H1 (cell line): Measurements from ENCODE around the gene COASY.

Experiments
- CBX8 ChIP-seq: fragments of 300-800, 300-1000 bp; sonication (generic); IDR thresholded peaks from 2 replicates; pipeline ENCODE4 v1.7.1; 2016; ENCODE audit warnings: low read depth, low read length, borderline replicate concordance
- CTCF ChIP-seq, 3 experiments: IDR thresholded peaks; 1 replicate in 2 of 3; 2 replicates in 1 of 3; pipeline versions ENCODE4 v1.5.1 to v1.6.1; 2011; ENCODE audit warnings: low read length in 3 of 3, mild to moderate bottlenecking in 3 of 3, inconsistent platforms in 2 of 3, low read depth in 1 of 3, moderate library complexity in 1 of 3; ENCODE audit not compliant: insufficient read depth in 1 of 3; ENCODE audit errors: control extremely low read depth in 1 of 3
- EGR1 ChIP-seq: IDR thresholded peaks from 2 replicates; pipeline ENCODE4 v1.6.1; 2011; ENCODE audit warnings: low read depth, low read length, borderline replicate concordance
- EP300 ChIP-seq, 2 experiments: IDR thresholded peaks; 1 replicate in 1 of 2; 2 replicates in 1 of 2; pipeline ENCODE4 v1.6.1; 2011 to 2012; ENCODE audit warnings: low read depth in 2 of 2, low read length in 2 of 2, mild to moderate bottlenecking in 2 of 2, borderline replicate concordance in 1 of 2, inconsistent platforms in 1 of 2, moderate library complexity in 1 of 2
- HDAC6 ChIP-seq: IDR thresholded peaks from one replicate; pipeline ENCODE4 v1.7.1; 2012; ENCODE audit warnings: low read depth, mild to moderate bottlenecking, inconsistent platforms, low read length, moderate library complexity
- JUN ChIP-seq: IDR thresholded peaks from 2 replicates; pipeline ENCODE4 v1.6.1; 2011; ENCODE audit warnings: low read depth, mild to moderate bottlenecking, improper control_type of control experiment, low read length
- KDM5A ChIP-seq: fragments of 200-600 bp; IDR thresholded peaks from 2 replicates; pipeline ENCODE4 v1.7.1; 2012; ENCODE audit warnings: mild to moderate bottlenecking, low read length, inconsistent platforms, mixed read lengths
- POLR2A ChIP-seq, 2 experiments: IDR thresholded peaks; 1 replicate in 1 of 2; 2 replicates in 1 of 2; pipeline ENCODE4 v1.6.1; 2011; ENCODE audit warnings: low read depth in 2 of 2, low read length in 2 of 2, mild to moderate bottlenecking in 2 of 2; ENCODE audit errors: control extremely low read depth in 1 of 2
- POLR2AphosphoS5 ChIP-seq: IDR thresholded peaks from 2 replicates; pipeline ENCODE4 v1.6.1; 2011; ENCODE audit warnings: low read depth, low read length
- RFX5 ChIP-seq: IDR thresholded peaks from 2 replicates; pipeline ENCODE4 v1.6.1; 2011; ENCODE audit warnings: low read depth, low read length, improper control_type of control experiment, borderline replicate concordance
- SAP30 ChIP-seq: fragments of 300-600 bp; sonication (generic); IDR thresholded peaks from 2 replicates; pipeline ENCODE4 v1.7.1; 2012; ENCODE audit warnings: low read length, moderate library complexity, mild to moderate bottlenecking, inconsistent platforms; ENCODE audit not compliant: insufficient read depth, insufficient replicate concordance
- SP2 ChIP-seq: IDR thresholded peaks from 2 replicates; pipeline ENCODE4 v1.6.1; 2012; ENCODE audit warnings: mild to moderate bottlenecking, low read length, inconsistent platforms
- YY1 ChIP-seq: IDR thresholded peaks from 2 replicates; pipeline ENCODE4 v1.6.1; 2011; ENCODE audit warnings: low read depth, mild to moderate bottlenecking, low read length

- TF ChIP-seq CTCF (IDR thresholded peaks at IDR 0.05; ENCODE audit: control extremely low read depth in 1 of 3, insufficient read depth in 1 of 3, low read depth in 1 of 3, low read length in 3 of 3) (no peak), SAP30 (no peak), RFX5 (no peak), POLR2A (IDR thresholded peaks at IDR 0.05; ENCODE audit: control extremely low read depth in 1 of 2, low read depth in 2 of 2, low read length in 2 of 2) (peak in 1 of 2 experiments; percentile 70; a peak in 2 of 3 replicates), KDM5A (no peak), JUN (no peak), SP2 (no peak), EP300 (IDR thresholded peaks at IDR 0.05; ENCODE audit: borderline replicate concordance in 1 of 2, low read depth in 2 of 2, low read length in 2 of 2) (no peak), YY1 (0 out of 2 replicates have a peak, but pooled peaks have one; percentile 8), CBX8 (no peak), POLR2AphosphoS5 (peak; percentile 29; the same call in 1 of the 2 replicates), HDAC6 (no peak), EGR1 (no peak)
These were observed 7.5 kb upstream of the COASY start for GRCh38 chr17:42554250-42555121.
